ENCODE results near the gene ATP7A. TPM values are rescaled to one million over a fixed set of nuclear protein-coding genes. Genes with fewer than 3 reads are reported as not detected.
"Not testable (repeated sequence)": the region's sequence is repeated elsewhere in the genome, so short reads cannot be mapped to it uniquely, and the experiment has no call there.

Gene ATP7A
- total RNA-seq, 2 experiments from 2014 or later: 13.4 to 13.5 TPM

DNA sequence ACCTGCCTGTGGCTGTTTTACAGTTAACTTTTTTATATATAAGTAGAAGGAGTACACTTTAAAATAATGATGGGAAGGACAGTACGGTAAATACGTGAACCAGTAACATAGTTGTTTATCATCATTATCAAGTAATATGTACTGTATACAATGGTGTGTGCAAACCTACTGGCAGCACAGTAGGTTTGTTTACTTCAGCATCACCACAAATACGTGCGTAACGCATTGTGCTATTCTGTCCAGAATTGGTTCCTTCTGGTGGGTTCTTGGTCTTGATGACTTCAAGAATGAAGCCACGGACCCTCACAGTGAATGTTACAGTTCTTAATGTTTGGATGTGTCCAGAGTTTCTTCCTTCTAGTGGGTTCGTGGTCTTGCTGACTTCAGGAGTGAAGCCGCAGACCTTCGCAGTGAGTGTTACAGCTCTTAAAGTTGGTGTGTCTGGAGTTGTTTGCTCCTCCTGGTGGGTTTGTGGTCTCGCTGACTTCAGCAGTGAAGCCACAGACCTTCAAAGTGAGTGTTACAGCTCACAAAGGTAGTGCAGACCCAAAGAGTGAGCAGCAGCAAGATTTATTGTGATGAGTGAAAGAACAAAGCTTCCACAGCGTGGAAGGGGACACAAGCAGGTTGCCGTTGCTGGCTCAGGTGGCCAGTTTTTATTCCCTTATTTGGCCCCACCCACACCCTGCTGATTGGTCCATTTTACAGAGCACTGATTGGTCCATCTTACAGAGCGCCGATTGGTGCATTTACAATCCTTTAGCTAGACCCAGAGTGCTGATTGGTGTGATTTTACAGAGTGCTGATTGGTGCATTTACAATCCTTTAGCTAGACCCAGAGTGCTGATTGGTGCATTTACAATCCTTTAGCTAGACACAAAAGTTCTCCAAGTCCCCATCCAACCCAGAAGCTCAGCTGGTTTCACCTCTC lies 162.9 kb downstream of the ATP7A start:
- not testable (repeated sequence) for H3K27me3 Mint-ChIP-seq, H3K36me3 Mint-ChIP-seq, H3K9me3 Mint-ChIP-seq
- Mint-ChIP-seq H3K4me3 (peak overlapping the region; percentile 77), H3K27ac (peak overlapping the region; percentile 90), H3K4me1 (peaks cover 14% of the 10 kb centered on the region)
- peak; percentile 49 for DNase-seq
- peak; percentile 80 for ATAC-seq (ENCODE audit: low read depth)
- POLR2A ChIA-PET: interaction anchor here (0.8 to 1.7 kb wide), 3 partner anchors 31 to 178 kb away, joined by 3 to 5 read pairs (median 5); partner anchors contain the start of genes COX7B, MAGT1 and PGK1

DNA sequence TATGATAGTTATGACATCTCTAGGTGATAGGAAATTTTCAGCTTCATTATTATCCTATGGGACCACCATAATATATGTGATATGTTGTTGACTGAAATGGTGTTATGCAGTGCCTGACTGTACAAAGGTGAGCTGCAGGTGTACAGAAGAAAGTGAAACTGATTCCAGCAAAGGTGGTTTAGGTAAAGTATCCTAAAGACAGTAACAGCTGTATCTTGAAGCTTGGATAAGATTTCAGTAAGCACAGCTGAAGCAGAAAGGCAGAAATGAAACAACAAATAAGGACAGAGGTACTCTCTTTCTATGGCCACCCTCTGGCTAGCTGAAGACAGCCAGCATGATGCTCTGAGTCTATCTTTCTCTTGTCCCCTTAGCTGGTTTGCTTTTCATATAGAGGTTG lies 163.6 kb downstream of the ATP7A start:
- Mint-ChIP-seq H3K36me3 (peaks cover 6% of the 10 kb centered on the region), H3K27me3 (no peaks in the 10 kb centered on the region), H3K27ac (peak overlapping the region; percentile 58), H3K4me3 (peak overlapping the region; percentile 77), H3K9me3 (peaks cover 7% of the 10 kb centered on the region), H3K4me1 (peaks cover 14% of the 10 kb centered on the region)
- ATAC-seq (ENCODE audit: low read depth) (no peak), DNase-seq (no peak)
- POLR2A ChIA-PET: interaction anchor here (1.6 to 1.7 kb wide), 2 partner anchors 30 to 175 kb away, joined by 5 read pairs; partner anchors contain the start of genes COX7B and PGK1

DNA sequence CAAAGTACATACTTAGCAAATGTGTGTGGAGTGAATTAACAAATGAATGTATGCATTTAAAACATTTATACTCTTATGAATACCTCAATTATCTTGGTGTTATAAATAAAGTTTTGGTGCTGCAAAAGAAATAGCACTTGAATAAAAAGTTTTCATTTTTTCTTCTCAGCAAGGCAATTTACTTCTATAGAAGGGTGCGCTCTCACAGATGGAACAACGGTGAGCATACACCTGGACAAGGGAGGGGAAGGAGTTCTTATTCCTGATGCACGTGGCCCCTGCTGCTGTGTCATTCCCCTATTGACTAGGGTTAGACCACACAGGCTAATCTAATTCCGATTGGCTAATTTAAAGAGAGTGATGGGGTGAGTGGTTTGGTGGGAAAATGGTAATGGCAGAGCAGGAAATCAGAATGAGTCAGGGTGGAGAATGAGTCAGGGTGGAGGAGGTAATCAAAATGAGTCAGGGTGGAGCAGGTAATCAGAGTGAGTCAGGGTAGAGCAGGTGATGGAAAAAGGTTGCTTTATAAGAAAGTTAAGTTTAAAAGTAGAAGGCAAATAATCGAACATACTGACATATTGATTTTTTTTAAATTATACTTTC lies 165.4 kb downstream of the ATP7A start:
- DNase-seq (no peak), ATAC-seq (ENCODE audit: low read depth) (no peak)
- Mint-ChIP-seq H3K36me3 (peaks cover 6% of the 10 kb centered on the region), H3K4me1 (peaks cover 14% of the 10 kb centered on the region), H3K9me3 (peaks cover 7% of the 10 kb centered on the region), H3K4me3 (no peak overlapping the region), H3K27me3 (no peaks in the 10 kb centered on the region), H3K27ac (no peak overlapping the region)
- POLR2A ChIA-PET: no interaction called here

DNA sequence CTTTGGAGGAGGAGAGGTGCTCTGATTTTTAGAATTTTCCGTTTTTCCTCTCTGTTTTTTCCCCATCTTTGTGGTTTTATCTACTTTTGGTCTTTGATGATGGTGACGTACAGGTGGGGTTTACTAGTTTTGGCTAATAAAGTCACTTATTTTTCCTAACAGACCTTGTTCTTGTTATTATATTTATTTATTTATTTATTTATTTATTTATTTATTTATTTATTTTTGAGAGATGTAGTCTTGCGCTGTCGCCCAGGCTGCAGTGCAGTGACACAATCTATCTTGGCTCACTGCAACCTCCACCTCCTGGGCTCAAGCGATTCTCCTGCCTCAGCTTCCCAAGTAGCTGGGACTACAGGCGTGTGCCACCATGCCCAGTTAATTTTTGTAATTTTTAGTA lies 170.9 kb downstream of the ATP7A start:
- H3K27me3 Mint-ChIP-seq; H3K4me1 Mint-ChIP-seq; ATAC-seq (ENCODE audit: low read depth); H3K4me3 Mint-ChIP-seq; POLR2A ChIA-PET; H3K36me3 Mint-ChIP-seq; H3K9me3 Mint-ChIP-seq; H3K27ac Mint-ChIP-seq; DNase-seq: not testable (repeated sequence)

DNA sequence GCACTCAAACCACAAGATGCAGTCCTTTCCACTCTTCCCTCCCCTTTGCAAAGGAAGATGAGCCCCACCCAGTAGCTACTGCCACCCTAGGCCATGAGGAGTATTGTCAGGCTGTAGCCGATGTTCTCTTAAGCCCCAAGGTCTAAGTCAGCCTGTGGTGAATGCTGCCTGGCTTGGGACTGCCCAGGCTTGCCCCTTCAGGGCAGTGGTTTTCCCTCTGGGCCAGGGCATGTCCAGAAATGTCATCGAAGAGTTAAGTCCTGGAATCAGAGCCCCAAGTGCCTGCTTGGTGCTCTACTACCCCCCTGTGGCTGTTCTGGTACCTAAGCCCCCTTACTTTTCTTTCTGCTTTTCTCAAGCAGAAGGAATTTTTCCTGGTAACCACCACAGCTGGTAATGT lies 181.8 kb downstream of the ATP7A start:
- Mint-ChIP-seq H3K27me3 (peaks cover 6% of the 10 kb centered on the region), H3K4me3 (peak overlapping the region; percentile 3), H3K27ac (peak overlapping the region; percentile 49), H3K4me1 (peaks cover 3% of the 10 kb centered on the region), H3K36me3 (peaks cover 8% of the 10 kb centered on the region), H3K9me3 (peaks cover 1% of the 10 kb centered on the region)
- peak; percentile 43 for DNase-seq
- ATAC-seq (ENCODE audit: low read depth): peak; percentile 78
- POLR2A ChIA-PET: interaction anchor here (0.7 to 1.1 kb wide), 2 partner anchors 14 to 182 kb away, joined by 3 read pairs; partner anchors contain the start of gene ATP7A

DNA sequence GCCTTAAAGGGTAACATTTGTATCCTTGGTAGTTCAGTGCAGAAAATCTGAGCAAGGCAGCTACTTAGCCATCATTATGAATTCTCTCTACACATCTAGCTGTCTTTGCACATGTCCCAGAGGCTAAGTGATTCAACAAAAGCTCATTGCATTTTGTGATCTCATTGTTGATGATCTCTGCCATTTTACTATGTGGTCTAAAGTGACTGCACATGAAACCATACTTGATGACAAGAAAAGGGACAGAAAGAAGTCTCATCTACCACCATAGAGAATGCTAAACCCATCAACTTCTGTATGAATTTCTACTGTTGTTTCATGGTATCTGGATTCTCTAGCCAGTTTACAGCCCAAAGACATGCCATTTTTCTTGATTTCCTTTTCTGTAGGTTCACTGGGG lies 187.6 kb downstream of the ATP7A start:
- Mint-ChIP-seq H3K27me3 (no peaks in the 10 kb centered on the region), H3K36me3 (peaks cover 4% of the 10 kb centered on the region), H3K4me3 (no peak overlapping the region), H3K27ac (no peak overlapping the region), H3K4me1 (peaks cover 12% of the 10 kb centered on the region), H3K9me3 (no peaks in the 10 kb centered on the region)
- POLR2A ChIA-PET: no interaction called here
- ATAC-seq (ENCODE audit: low read depth) (no peak), DNase-seq (no peak)

Other genes starting within 250 kb of the ATP7A start
- gene ATRX, start 124.5 kb upstream of the ATP7A start, total RNA-seq: 10 to 100 TPM; 86.7 to 96.1 TPM
- gene MAGT1, start 15.3 kb upstream of the ATP7A start, total RNA-seq: 10 to 100 TPM; 40.0 to 44.8 TPM
- 100 to 1,000 TPM; 232 to 239 TPM for gene COX7B, start 11.2 kb upstream of the ATP7A start, total RNA-seq
- gene PGAM4, start 58.9 kb downstream of the ATP7A start, total RNA-seq: not detected
- 1,000 to 10,000 TPM; 1,159 to 1,213 TPM for gene PGK1, start 193.6 kb downstream of the ATP7A start, total RNA-seq
- 10 to 100 TPM; 14.8 to 15.7 TPM for gene TAF9B, start 229.0 kb downstream of the ATP7A start, total RNA-seq